ENCODE results near the gene CLDN12.

The CLDN12 gene

DNA sequence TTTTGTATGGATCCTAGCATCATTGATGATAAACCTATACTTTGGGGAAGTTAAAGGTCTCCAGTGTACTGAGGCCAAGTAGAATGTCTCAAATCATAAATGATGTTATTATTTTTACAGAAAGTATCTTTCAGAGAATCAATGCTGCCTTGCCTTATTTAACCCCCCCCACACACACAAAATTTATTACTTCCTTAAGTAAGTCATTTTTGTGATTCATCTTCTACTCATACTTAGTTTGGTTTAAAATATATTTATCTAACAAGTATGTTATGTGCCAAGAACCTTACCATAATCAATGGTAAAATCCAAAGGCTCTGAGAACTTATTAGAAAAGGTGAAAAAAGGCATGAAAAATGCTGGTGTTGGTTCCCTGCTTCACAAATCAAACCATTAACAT lies 18.8 kb upstream of the CLDN12 start:
- Histone ChIP-seq H3K9me3 (ENCODE audit: insufficient read depth, low read length, severe bottlenecking) (no peaks in the 10 kb centered on the region), H2AFZ (ENCODE audit: low read depth, low read length) (no peak overlapping the region), H4K20me1 (ENCODE audit: insufficient read depth, low read length) (no peaks in the 10 kb centered on the region), H3K4me2 (ENCODE audit: insufficient read depth, low read length) (no peak overlapping the region), H3K4me3 (ENCODE audit: low read depth in 1 of 2, low read length in 2 of 2) (no peak overlapping the region), H3K27me3 (ENCODE audit: insufficient read depth, low read length, poor library complexity) (no peaks in the 10 kb centered on the region), H3K79me2 (ENCODE audit: insufficient read depth, low read length) (no peaks in the 10 kb centered on the region), H3K9ac (ENCODE audit: low read depth, low read length) (no peak overlapping the region), H3K36me3 (ENCODE audit: insufficient read depth, low read length) (peaks cover 63% of the 10 kb centered on the region), H3K27ac (ENCODE audit: low read length) (no peak overlapping the region), H3K4me1 (ENCODE audit: insufficient read depth, low read length) (no peaks in the 10 kb centered on the region)
- ATAC-seq (ENCODE audit: insufficient read depth, low read depth) (no peak), DNase-seq (no peak)
- TF ChIP-seq CTCF (IDR thresholded peaks at IDR 0.05; ENCODE audit: borderline replicate concordance, extremely low read depth, low read length, poor library complexity, severe bottlenecking): no peak
- no peak for TF ChIP-seq EZH2 (IDR thresholded peaks at IDR 0.05; ENCODE audit: borderline replicate concordance, low read depth, low read length, severe bottlenecking)

DNA sequence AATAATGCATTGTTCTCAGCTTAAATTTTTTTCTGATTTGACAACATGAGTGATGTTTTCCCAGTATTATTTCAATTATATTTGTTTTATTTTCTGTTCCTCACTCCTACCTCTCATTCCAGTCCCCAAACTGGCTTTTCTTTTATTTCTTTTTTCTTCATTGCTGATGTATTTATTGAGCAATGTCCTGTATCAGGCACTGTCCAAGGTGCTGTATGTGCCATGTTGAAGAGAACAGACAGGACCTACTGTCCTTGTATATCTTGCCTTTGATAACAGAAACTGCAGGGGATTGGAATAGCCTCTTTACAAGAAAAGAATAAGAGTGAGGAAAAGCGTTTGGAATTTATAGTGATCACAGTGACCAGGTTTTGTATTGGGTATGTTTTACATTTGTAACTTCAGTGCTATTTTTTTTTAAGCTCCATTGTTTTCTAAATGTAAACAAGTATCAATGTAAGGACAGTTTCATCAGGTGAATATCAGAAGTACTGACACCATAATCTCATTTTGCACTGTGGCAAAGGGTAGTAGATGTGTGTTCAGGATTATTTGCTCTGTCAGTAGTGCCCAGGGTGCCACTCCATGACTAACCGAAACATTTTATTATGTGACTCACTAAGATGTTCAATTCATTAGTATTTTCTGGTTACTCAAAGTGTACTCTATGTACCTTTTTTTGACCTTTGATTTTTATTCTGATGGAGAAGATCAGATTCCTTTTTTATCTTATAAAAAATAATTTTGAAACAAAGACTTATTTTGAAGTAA lies 15.6 kb upstream of the CLDN12 start:
- Histone ChIP-seq H4K20me1 (ENCODE audit: insufficient read depth, low read length) (no peaks in the 10 kb centered on the region), H3K36me3 (ENCODE audit: insufficient read depth, low read length) (peaks cover 35% of the 10 kb centered on the region), H3K27me3 (ENCODE audit: insufficient read depth, low read length, poor library complexity) (no peaks in the 10 kb centered on the region), H3K9me3 (ENCODE audit: insufficient read depth, low read length, severe bottlenecking) (no peaks in the 10 kb centered on the region), H2AFZ (ENCODE audit: low read depth, low read length) (no peak overlapping the region), H3K9ac (ENCODE audit: low read depth, low read length) (no peak overlapping the region), H3K79me2 (ENCODE audit: insufficient read depth, low read length) (no peaks in the 10 kb centered on the region), H3K4me2 (ENCODE audit: insufficient read depth, low read length) (no peak overlapping the region), H3K27ac (ENCODE audit: low read length) (no peak overlapping the region), H3K4me3 (ENCODE audit: low read depth in 1 of 2, low read length in 2 of 2) (no peak overlapping the region), H3K4me1 (ENCODE audit: insufficient read depth, low read length) (no peaks in the 10 kb centered on the region)
- ATAC-seq (ENCODE audit: insufficient read depth, low read depth): no peak
- TF ChIP-seq EZH2 (IDR thresholded peaks at IDR 0.05; ENCODE audit: borderline replicate concordance, low read depth, low read length, severe bottlenecking) (no peak), CTCF (IDR thresholded peaks at IDR 0.05; ENCODE audit: borderline replicate concordance, extremely low read depth, low read length, poor library complexity, severe bottlenecking) (no peak)
- no peak for DNase-seq

DNA sequence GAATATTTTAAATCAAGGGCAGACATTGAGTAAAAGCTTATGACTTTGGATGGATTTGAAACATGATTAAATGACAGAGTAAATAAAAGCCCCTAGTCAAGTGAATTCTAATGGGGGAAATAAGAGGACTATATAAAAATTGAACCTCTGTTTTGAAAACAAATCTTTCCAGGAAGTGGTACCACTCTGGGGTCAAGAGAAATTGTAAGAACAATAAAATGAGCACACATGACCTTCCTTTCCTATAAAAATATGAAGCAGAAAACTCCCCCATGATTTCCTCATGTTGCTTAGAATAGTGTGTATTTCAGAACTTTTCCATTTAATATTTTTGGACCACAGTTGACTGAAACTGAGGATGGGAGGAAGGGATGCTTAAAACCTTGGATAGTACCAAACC lies 12.3 kb upstream of the CLDN12 start:
- H3K9ac ChIP-seq (ENCODE audit: low read depth, low read length): no peak overlapping the region
- no peak for ATAC-seq (ENCODE audit: insufficient read depth, low read depth)
- H3K79me2 ChIP-seq (ENCODE audit: insufficient read depth, low read length): no peaks in the 10 kb centered on the region
- DNase-seq: no peak
- no peak overlapping the region for H3K27ac ChIP-seq (ENCODE audit: low read length)
- H3K9me3 ChIP-seq (ENCODE audit: insufficient read depth, low read length, severe bottlenecking): no peaks in the 10 kb centered on the region
- H3K4me1 ChIP-seq (ENCODE audit: insufficient read depth, low read length): no peaks in the 10 kb centered on the region
- no peak overlapping the region for H3K4me2 ChIP-seq (ENCODE audit: insufficient read depth, low read length)
- H4K20me1 ChIP-seq (ENCODE audit: insufficient read depth, low read length): no peaks in the 10 kb centered on the region
- H3K4me3 ChIP-seq (ENCODE audit: low read depth in 1 of 2, low read length in 2 of 2): no peak overlapping the region
- no peak overlapping the region for H2AFZ ChIP-seq (ENCODE audit: low read depth, low read length)
- no peak for TF ChIP-seq CTCF (IDR thresholded peaks at IDR 0.05; ENCODE audit: borderline replicate concordance, extremely low read depth, low read length, poor library complexity, severe bottlenecking)
- TF ChIP-seq EZH2 (IDR thresholded peaks at IDR 0.05; ENCODE audit: borderline replicate concordance, low read depth, low read length, severe bottlenecking): no peak
- H3K27me3 ChIP-seq (ENCODE audit: insufficient read depth, low read length, poor library complexity): no peaks in the 10 kb centered on the region
- peaks cover 8% of the 10 kb centered on the region; the same call in 1 of the 2 replicates for H3K36me3 ChIP-seq (ENCODE audit: insufficient read depth, low read length)

Measured in DND-41 (cell line).